ENCODE data around the gene CACNA1C. TPM values are rescaled to one million over a fixed set of nuclear protein-coding genes. Genes with fewer than 3 reads are reported as not detected.

CACNA1C gene
- total and polyA plus RNA-seq, 10 of the 15 experiments (the other 5 are each of a cell fraction or from before 2014, with no cell fraction given), result under 0.01 to 0.15 (median 0.09) TPM; not detected in 5

- Histone ChIP-seq H3K27me3 (replicated peaks in 1 of 2; ENCODE audit: control insufficient read depth in 2 of 2, insufficient read depth in 2 of 2, low read length in 1 of 2) (no peaks in the 10 kb centered on the region), H3K4me3 (no peak overlapping the region), H3K36me3 (ENCODE audit: control insufficient read depth in 2 of 2, insufficient read depth in 2 of 2, low read length in 1 of 2) (no peaks in the 10 kb centered on the region), H4K20me1 (ENCODE audit: control insufficient read depth, insufficient read depth) (no peaks in the 10 kb centered on the region), H3K27ac (ENCODE audit: control insufficient read depth, insufficient read depth) (no peak overlapping the region), H3K4me2 (ENCODE audit: control insufficient read depth, insufficient read depth) (no peak overlapping the region), H3K9ac (ENCODE audit: control insufficient read depth, insufficient read depth, low read length) (no peak overlapping the region), H3K79me2 (ENCODE audit: control insufficient read depth, insufficient read depth, low read length) (no peaks in the 10 kb centered on the region), H3K4me1 (ENCODE audit: control insufficient read depth, insufficient read depth, low read length) (peaks cover 43% of the 10 kb centered on the region), H3K9me3 (replicated peaks; ENCODE audit: control insufficient read depth, insufficient read depth, low read length) (no peaks in the 10 kb centered on the region), H2AFZ (ENCODE audit: control insufficient read depth, low read depth, low read length) (no peak overlapping the region)
- POLR2A ChIA-PET, result no interaction called here
- TF ChIP-seq EZH2 (IDR thresholded peaks at IDR 0.05; ENCODE audit: borderline replicate concordance, control insufficient read depth, low read depth, low read length) (no peak), CBFB (IDR thresholded peaks at IDR 0.05; ENCODE audit: low read depth) (no peak), RCOR1 (conservative IDR thresholded peaks at IDR 0.05; ENCODE audit: low read depth, low read length) (no peak), ZNF622 (IDR thresholded peaks at IDR 0.05) (no peak), NFIC (IDR thresholded peaks at IDR 0.05; ENCODE audit: low read depth, low read length) (no peak), CREB1 (IDR thresholded peaks at IDR 0.05; ENCODE audit: low read depth) (no peak), BCL11A (IDR thresholded peaks at IDR 0.05; ENCODE audit: low read depth, low read length) (no peak), SPI1 (IDR thresholded peaks at IDR 0.05; ENCODE audit: borderline replicate concordance, insufficient read depth, low read depth, low read length) (no peak), ZBTB4 (CRISPR knock-in tag; IDR thresholded peaks at IDR 0.05) (no peak), CHD1 (IDR thresholded peaks at IDR 0.05; ENCODE audit: low read depth, low read length) (no peak)
- RAD21 ChIA-PET (ENCODE audit: unreplicated experiment), result no interaction called here
- intact Hi-C loops (cut with micrococcal nuclease; ENCODE audit: unreplicated experiment) (loop anchor here (10.0 kb wide), 1 partner anchor 289 kb away; no protein-coding TSS in a partner anchor), in situ Hi-C loops (cut with MboI) (no loop called here)
- BruUV-seq (replicated peaks), result no TSS peak
- 48% methylated on average over 3 of the region's 3 CpGs for WGBS (ENCODE audit: insufficient coverage, insufficient replicate concordance, low lambda C conversion rate, missing lambda C conversion rate)
- FAIRE-seq (no peak), DNase-seq (ENCODE audit: low read depth, low spot score) (no peak), ATAC-seq (no peak)
- CTCF ChIA-PET, result no interaction called here
- SMC1A ChIA-PET (ENCODE audit: uncharacterized antibody, unreplicated experiment), result no interaction called here
Observed at GRCh38 chr12:2295941-2296461, 243.2 kb downstream of the CACNA1C start.

Measured in GM12878 (cell line).